22Rv1 (cell line): ENCODE results near the gene OST4.

ENCODE experiments used
- ZFX ChIP-seq: fragments of 450-650 bp; IDR thresholded peaks from 2 replicates; pipeline ENCODE4 v1.6.1; 2017; ENCODE audit warnings: antibody characterized with exemption, borderline replicate concordance
- TF ChIP-seq, protein P1 (sequence below): fragments of 450-650 bp; IDR thresholded peaks from 2 replicates; pipeline ENCODE4 v1.5.1; 2017; ENCODE audit warnings: mild to moderate bottlenecking

DNA sequence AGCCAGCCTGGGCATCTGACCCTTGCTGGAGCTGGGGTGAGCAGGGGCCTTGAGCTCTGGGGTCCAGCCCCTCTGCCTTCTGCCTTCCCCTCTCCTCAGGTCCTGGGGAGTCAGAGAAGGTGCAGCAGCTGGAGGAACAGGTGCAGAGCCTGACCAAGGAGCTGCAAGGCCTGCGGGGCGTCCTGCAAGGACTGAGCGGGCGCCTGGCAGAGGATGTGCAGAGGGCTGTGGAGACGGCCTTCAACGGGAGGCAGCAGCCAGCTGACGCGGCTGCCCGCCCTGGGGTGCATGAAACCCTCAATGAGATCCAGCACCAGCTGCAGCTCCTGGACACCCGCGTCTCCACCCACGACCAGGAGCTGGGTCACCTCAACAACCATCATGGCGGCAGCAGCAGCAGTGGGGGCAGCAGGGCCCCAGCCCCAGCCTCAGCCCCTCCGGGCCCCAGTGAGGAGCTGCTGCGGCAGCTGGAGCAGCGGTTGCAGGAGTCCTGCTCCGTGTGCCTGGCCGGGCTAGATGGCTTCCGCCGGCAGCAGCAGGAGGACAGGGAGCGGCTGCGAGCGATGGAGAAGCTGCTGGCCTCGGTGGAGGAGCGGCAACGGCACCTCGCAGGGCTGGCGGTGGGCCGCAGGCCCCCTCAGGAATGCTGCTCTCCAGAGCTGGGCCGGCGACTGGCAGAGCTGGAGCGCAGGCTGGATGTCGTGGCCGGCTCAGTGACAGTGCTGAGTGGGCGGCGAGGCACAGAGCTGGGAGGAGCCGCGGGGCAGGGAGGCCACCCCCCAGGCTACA is 10.7 kb upstream of the OST4 start:
- TF ChIP-seq, protein P1, sequence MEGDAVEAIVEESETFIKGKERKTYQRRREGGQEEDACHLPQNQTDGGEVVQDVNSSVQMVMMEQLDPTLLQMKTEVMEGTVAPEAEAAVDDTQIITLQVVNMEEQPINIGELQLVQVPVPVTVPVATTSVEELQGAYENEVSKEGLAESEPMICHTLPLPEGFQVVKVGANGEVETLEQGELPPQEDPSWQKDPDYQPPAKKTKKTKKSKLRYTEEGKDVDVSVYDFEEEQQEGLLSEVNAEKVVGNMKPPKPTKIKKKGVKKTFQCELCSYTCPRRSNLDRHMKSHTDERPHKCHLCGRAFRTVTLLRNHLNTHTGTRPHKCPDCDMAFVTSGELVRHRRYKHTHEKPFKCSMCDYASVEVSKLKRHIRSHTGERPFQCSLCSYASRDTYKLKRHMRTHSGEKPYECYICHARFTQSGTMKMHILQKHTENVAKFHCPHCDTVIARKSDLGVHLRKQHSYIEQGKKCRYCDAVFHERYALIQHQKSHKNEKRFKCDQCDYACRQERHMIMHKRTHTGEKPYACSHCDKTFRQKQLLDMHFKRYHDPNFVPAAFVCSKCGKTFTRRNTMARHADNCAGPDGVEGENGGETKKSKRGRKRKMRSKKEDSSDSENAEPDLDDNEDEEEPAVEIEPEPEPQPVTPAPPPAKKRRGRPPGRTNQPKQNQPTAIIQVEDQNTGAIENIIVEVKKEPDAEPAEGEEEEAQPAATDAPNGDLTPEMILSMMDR = no peak
- TF ChIP-seq ZFX = no peak
